AG04450 (cell line): Measurements from ENCODE around the gene PCGF2. TPM values are rescaled to one million over a fixed set of nuclear protein-coding genes. Genes with fewer than 3 reads are reported as not detected.

ENCODE experiments used
- CTCF ChIA-PET: fragments of 300-600, 350-600 bp; formaldehyde crosslinking; extraction: SDS; loops from one replicate; lab custom pipeline; 2022; ENCODE audit warnings: antibody characterized with exemption, inconsistent platforms; lab: Charles Lee
- POLR2A ChIA-PET: fragments of 350-600 bp; formaldehyde crosslinking; extraction: SDS; loops from one replicate; lab custom pipeline; 2021; ENCODE audit warnings: antibody characterized with exemption, inconsistent platforms; lab: Yijun Ruan, JAX
- DNase-seq: peaks from one replicate; pipeline ENCODE4 v3.0.0-alpha.2; 2011; ENCODE audit warnings: low read depth, low spot score
- H3K27ac ChIP-seq: one replicate; pipeline ENCODE4 v1.5.1; 2012; ENCODE audit warnings: low read depth, low read length, control low read depth
- H3K27me3 ChIP-seq: one replicate; pipeline ENCODE4 v1.6.0; 2012; ENCODE audit warnings: low read length; ENCODE audit not compliant: control insufficient read depth, insufficient read depth
- H3K4me3 ChIP-seq: 2 replicates; pipeline ENCODE4 v1.5.1; 2011; ENCODE audit warnings: mild to moderate bottlenecking, low read depth, low read length, control low read depth
- H3K9me3 ChIP-seq: 2 replicates; pipeline ENCODE4 v1.5.1; 2012; ENCODE audit warnings: low read length; ENCODE audit not compliant: control insufficient read depth, insufficient read depth
- polyA plus RNA-seq: library from polyadenylated mRNA; depleted of rRNA; stranded (reverse); fragments of >200 nt; gene quantifications from 2 replicates; pipeline ENCODE4 v1.2.3, GENCODE V29; 2011
- TF ChIP-seq, protein P1 (sequence below): IDR thresholded peaks from 2 replicates; pipeline ENCODE4 v1.5.1; 2011; ENCODE audit warnings: low read depth, low read length, control low read depth, inconsistent platforms

PCGF2 gene
- polyA plus RNA-seq, 1 experiment, result 13.5 TPM

GRCh38 chr17:38749223-38750043 lies 1.3 kb upstream of the PCGF2 start:
- TF ChIP-seq, protein P1, sequence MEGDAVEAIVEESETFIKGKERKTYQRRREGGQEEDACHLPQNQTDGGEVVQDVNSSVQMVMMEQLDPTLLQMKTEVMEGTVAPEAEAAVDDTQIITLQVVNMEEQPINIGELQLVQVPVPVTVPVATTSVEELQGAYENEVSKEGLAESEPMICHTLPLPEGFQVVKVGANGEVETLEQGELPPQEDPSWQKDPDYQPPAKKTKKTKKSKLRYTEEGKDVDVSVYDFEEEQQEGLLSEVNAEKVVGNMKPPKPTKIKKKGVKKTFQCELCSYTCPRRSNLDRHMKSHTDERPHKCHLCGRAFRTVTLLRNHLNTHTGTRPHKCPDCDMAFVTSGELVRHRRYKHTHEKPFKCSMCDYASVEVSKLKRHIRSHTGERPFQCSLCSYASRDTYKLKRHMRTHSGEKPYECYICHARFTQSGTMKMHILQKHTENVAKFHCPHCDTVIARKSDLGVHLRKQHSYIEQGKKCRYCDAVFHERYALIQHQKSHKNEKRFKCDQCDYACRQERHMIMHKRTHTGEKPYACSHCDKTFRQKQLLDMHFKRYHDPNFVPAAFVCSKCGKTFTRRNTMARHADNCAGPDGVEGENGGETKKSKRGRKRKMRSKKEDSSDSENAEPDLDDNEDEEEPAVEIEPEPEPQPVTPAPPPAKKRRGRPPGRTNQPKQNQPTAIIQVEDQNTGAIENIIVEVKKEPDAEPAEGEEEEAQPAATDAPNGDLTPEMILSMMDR, result no peak
- peak overlapping the region; percentile 39 for H3K27ac ChIP-seq
- ChIA-PET POLR2A (interaction anchor here (0.6 to 0.7 kb wide), 2 partner anchors 42 to 121 kb away, joined by 3 to 4 read pairs; no protein-coding TSS in a partner anchor), CTCF (interaction anchor here (0.6 kb wide), 1 partner anchor 117 kb away, joined by 4 read pairs; no protein-coding TSS in a partner anchor)
- no peaks in the 10 kb centered on the region for H3K27me3 ChIP-seq
- peak overlapping the region; percentile 85 for H3K4me3 ChIP-seq
- H3K9me3 ChIP-seq, result peaks cover 8% of the 10 kb centered on the region; the same call in 1 of the 2 replicates
- DNase-seq, result no peak

- Histone ChIP-seq H3K27me3 (no peaks in the 10 kb centered on the region), H3K4me3 (peak overlapping the region; percentile 85), H3K27ac (no peak overlapping the region), H3K9me3 (peaks cover 8% of the 10 kb centered on the region; the same call in 1 of the 2 replicates)
- TF ChIP-seq, protein P1, result no peak
- ChIA-PET CTCF (interaction anchor here (0.6 kb wide), 1 partner anchor 118 kb away, joined by 4 read pairs; no protein-coding TSS in a partner anchor), POLR2A (interaction anchor here (0.6 kb wide), 1 partner anchor 42 kb away, joined by 4 read pairs; no protein-coding TSS in a partner anchor)
- no peak for DNase-seq
Measured at GRCh38 chr17:38748892-38749222, 721 bp upstream of the PCGF2 start.

GRCh38 chr17:38747463-38748148 lies 530 bp downstream of the PCGF2 start:
- no peaks in the 10 kb centered on the region for H3K27me3 ChIP-seq
- peaks cover 3% of the 10 kb centered on the region; the same call in 1 of the 2 replicates for H3K9me3 ChIP-seq
- H3K27ac ChIP-seq, result peak overlapping the region; percentile 52
- TF ChIP-seq, protein P1, result no peak
- CTCF ChIA-PET, result no interaction called here
- peak overlapping the region; percentile 85 for H3K4me3 ChIP-seq
- DNase-seq, result no peak
- POLR2A ChIA-PET, result no interaction called here

- Histone ChIP-seq H3K9me3 (peaks cover 3% of the 10 kb centered on the region; the same call in 1 of the 2 replicates), H3K4me3 (peak overlapping the region; percentile 85), H3K27ac (peak overlapping the region; percentile 21), H3K27me3 (no peaks in the 10 kb centered on the region)
- ChIA-PET POLR2A (no interaction called here), CTCF (interaction anchor here (4.6 kb wide), 1 partner anchor 12 kb away, joined by 23 read pairs; no protein-coding TSS in a partner anchor)
- TF ChIP-seq, protein P1, result no peak
- DNase-seq, result no peak
Measured at GRCh38 chr17:38746849-38747462, 1.2 kb downstream of the PCGF2 start.
